IPS DF 4.7 (cell line): ENCODE measurements around the gene FAM120B.

Experiments
- DNase-seq: peaks from one replicate; pipeline ENCODE4 v3.0.0-alpha.2; 2013; ENCODE audit warnings: low spot score; ENCODE audit errors: extremely low read depth

Gene FAM120B

GRCh38 chr6:170271771-170272314 lies 34.7 kb upstream of the FAM120B start:
- no peak for DNase-seq

GRCh38 chr6:170272341-170273065 lies 34.1 kb upstream of the FAM120B start:
- no peak for DNase-seq

- no peak for DNase-seq
Observed at GRCh38 chr6:170273191-170273590, 33.4 kb upstream of the FAM120B start.

- no peak for DNase-seq
Observed at GRCh38 chr6:170273681-170274080, 32.9 kb upstream of the FAM120B start.

- no peak for DNase-seq
Observed at GRCh38 chr6:170274713-170275560, 31.6 kb upstream of the FAM120B start.

GRCh38 chr6:170276369-170277057 lies 30.0 kb upstream of the FAM120B start:
- no peak for DNase-seq

- DNase-seq, result no peak
Observed at GRCh38 chr6:170277893-170278742, 28.4 kb upstream of the FAM120B start.

- DNase-seq, result no peak
Observed at GRCh38 chr6:170278743-170279094, 27.8 kb upstream of the FAM120B start.

- DNase-seq, result no peak
Observed at GRCh38 chr6:170279426-170279825, 27.1 kb upstream of the FAM120B start.

- no peak for DNase-seq
Observed at GRCh38 chr6:170279977-170280688, 26.4 kb upstream of the FAM120B start.

GRCh38 chr6:170280689-170281045 lies 25.9 kb upstream of the FAM120B start:
- no peak for DNase-seq

GRCh38 chr6:170281331-170282292 lies 24.9 kb upstream of the FAM120B start:
- no peak for DNase-seq

- DNase-seq, result no peak
Observed at GRCh38 chr6:170282512-170283158, 23.9 kb upstream of the FAM120B start.

GRCh38 chr6:170283212-170284081 lies 23.1 kb upstream of the FAM120B start:
- DNase-seq, result no peak

- no peak for DNase-seq
Observed at GRCh38 chr6:170284126-170284773, 22.3 kb upstream of the FAM120B start.

GRCh38 chr6:170284866-170285469 lies 21.6 kb upstream of the FAM120B start:
- no peak for DNase-seq

GRCh38 chr6:170285482-170285881 lies 21.1 kb upstream of the FAM120B start:
- DNase-seq, result no peak
